ENCODE results near the gene PDLIM3.
A peak's percentile ranks its signal among the peaks of the same experiment; 100 is the strongest.

The PDLIM3 gene

GRCh38 chr4:185582651-185583400 is 47.5 kb upstream of the PDLIM3 start (continued):
- TF ChIP-seq ZNF501 (tag by site-specific recombination; IDR thresholded peaks at IDR 0.05) (no peak), ZNF175 (tag by site-specific recombination; IDR thresholded peaks at IDR 0.05) (no peak), ZXDB (tag by site-specific recombination; IDR thresholded peaks at IDR 0.05) (no peak), GFI1B (tag by site-specific recombination; IDR thresholded peaks at IDR 0.05) (no peak), ZNF561 (tag by site-specific recombination; IDR thresholded peaks at IDR 0.05; ENCODE audit: borderline replicate concordance) (no peak), WT1 (tag by site-specific recombination; IDR thresholded peaks at IDR 0.05) (no peak), ZNF747 (tag by site-specific recombination; IDR thresholded peaks at IDR 0.05) (no peak)

- H3K27ac ChIP-seq (ENCODE audit: extremely low read depth, low read depth, low read length) = no peak overlapping the region
- ChIA-PET CTCF (no interaction called here), POLR2A (no interaction called here)
- TF ChIP-seq ZNF114 (tag by site-specific recombination; IDR thresholded peaks at IDR 0.05) (no peak), ZNF571 (tag by site-specific recombination; IDR thresholded peaks at IDR 0.05) (no peak), ZBTB20 (tag by site-specific recombination; IDR thresholded peaks at IDR 0.05) (no peak), ZBTB21 (tag by site-specific recombination; IDR thresholded peaks at IDR 0.05) (peak; percentile 56; the same call in 1 of the 2 replicates), ZNF416 (tag by site-specific recombination; IDR thresholded peaks at IDR 0.05) (no peak), ZNF830 (tag by site-specific recombination; IDR thresholded peaks at IDR 0.05; ENCODE audit: low read depth) (no peak), ZNF394 (tag by site-specific recombination; IDR thresholded peaks at IDR 0.05; ENCODE audit: borderline replicate concordance) (no peak), BCL11B (tag by site-specific recombination; IDR thresholded peaks at IDR 0.05; ENCODE audit: low read depth) (no peak), KLF10 (tag by site-specific recombination; IDR thresholded peaks at IDR 0.05) (no peak), ZNF629 (tag by site-specific recombination; IDR thresholded peaks at IDR 0.05) (peak; percentile 71), ZNF510 (tag by site-specific recombination; IDR thresholded peaks at IDR 0.05; ENCODE audit: insufficient replicate concordance) (no peak), ZNF184 (tag by site-specific recombination; IDR thresholded peaks at IDR 0.05) (no peak), YY1 (tag by site-specific recombination; IDR thresholded peaks at IDR 0.05) (no peak), ZBTB11 (tag by site-specific recombination; conservative IDR thresholded peaks at IDR 0.05; ENCODE audit: low read depth) (no peak), ZNF623 (tag by site-specific recombination; IDR thresholded peaks at IDR 0.05) (no peak), HOXD13 (CRISPR knock-in tag; IDR thresholded peaks at IDR 0.05; ENCODE audit: borderline replicate concordance) (no peak)
- TF ChIP-seq, protein P1, sequence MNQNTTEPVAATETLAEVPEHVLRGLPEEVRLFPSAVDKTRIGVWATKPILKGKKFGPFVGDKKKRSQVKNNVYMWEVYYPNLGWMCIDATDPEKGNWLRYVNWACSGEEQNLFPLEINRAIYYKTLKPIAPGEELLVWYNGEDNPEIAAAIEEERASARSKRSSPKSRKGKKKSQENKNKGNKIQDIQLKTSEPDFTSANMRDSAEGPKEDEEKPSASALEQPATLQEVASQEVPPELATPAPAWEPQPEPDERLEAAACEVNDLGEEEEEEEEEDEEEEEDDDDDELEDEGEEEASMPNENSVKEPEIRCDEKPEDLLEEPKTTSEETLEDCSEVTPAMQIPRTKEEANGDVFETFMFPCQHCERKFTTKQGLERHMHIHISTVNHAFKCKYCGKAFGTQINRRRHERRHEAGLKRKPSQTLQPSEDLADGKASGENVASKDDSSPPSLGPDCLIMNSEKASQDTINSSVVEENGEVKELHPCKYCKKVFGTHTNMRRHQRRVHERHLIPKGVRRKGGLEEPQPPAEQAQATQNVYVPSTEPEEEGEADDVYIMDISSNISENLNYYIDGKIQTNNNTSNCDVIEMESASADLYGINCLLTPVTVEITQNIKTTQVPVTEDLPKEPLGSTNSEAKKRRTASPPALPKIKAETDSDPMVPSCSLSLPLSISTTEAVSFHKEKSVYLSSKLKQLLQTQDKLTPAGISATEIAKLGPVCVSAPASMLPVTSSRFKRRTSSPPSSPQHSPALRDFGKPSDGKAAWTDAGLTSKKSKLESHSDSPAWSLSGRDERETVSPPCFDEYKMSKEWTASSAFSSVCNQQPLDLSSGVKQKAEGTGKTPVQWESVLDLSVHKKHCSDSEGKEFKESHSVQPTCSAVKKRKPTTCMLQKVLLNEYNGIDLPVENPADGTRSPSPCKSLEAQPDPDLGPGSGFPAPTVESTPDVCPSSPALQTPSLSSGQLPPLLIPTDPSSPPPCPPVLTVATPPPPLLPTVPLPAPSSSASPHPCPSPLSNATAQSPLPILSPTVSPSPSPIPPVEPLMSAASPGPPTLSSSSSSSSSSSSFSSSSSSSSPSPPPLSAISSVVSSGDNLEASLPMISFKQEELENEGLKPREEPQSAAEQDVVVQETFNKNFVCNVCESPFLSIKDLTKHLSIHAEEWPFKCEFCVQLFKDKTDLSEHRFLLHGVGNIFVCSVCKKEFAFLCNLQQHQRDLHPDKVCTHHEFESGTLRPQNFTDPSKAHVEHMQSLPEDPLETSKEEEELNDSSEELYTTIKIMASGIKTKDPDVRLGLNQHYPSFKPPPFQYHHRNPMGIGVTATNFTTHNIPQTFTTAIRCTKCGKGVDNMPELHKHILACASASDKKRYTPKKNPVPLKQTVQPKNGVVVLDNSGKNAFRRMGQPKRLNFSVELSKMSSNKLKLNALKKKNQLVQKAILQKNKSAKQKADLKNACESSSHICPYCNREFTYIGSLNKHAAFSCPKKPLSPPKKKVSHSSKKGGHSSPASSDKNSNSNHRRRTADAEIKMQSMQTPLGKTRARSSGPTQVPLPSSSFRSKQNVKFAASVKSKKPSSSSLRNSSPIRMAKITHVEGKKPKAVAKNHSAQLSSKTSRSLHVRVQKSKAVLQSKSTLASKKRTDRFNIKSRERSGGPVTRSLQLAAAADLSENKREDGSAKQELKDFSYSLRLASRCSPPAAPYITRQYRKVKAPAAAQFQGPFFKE (tag by site-specific recombination; IDR thresholded peaks at IDR 0.05; ENCODE audit: borderline replicate concordance) = no peak
- TF ChIP-seq, protein P2, sequence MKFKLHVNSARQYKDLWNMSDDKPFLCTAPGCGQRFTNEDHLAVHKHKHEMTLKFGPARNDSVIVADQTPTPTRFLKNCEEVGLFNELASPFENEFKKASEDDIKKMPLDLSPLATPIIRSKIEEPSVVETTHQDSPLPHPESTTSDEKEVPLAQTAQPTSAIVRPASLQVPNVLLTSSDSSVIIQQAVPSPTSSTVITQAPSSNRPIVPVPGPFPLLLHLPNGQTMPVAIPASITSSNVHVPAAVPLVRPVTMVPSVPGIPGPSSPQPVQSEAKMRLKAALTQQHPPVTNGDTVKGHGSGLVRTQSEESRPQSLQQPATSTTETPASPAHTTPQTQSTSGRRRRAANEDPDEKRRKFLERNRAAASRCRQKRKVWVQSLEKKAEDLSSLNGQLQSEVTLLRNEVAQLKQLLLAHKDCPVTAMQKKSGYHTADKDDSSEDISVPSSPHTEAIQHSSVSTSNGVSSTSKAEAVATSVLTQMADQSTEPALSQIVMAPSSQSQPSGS (tag by site-specific recombination; IDR thresholded peaks at IDR 0.05; ENCODE audit: low read depth) = peak; percentile 72
- H3K4me1 ChIP-seq (ENCODE audit: control insufficient read depth, insufficient read depth, low read length) = no peaks in the 10 kb centered on the region
- no peaks in the 10 kb centered on the region for H3K9me3 ChIP-seq (ENCODE audit: control insufficient read depth, insufficient read depth, low read depth, low read length)
- no peak overlapping the region for H3K4me3 ChIP-seq (ENCODE audit: low read depth, low read length)
- H3K36me3 ChIP-seq (ENCODE audit: control insufficient read depth in 2 of 2, insufficient read depth in 1 of 2, low read length in 2 of 2) = no peaks in the 10 kb centered on the region
These were observed 45.4 kb upstream of the PDLIM3 start for GRCh38 chr4:185580699-185581098.

All from HEK293 (cell line).